Endothelial cell of umbilical vein (primary cell): ENCODE results near the gene CORO2B. TPM values are rescaled to one million over a fixed set of nuclear protein-coding genes. Genes with fewer than 3 reads are reported as not detected.

Experiments used
- BruUV-seq: library from RNA; stranded (reverse); fragments of 400-500 nt; replicated peaks from 2 replicates; lab custom pipeline; 2021; lab: Mats Ljungman, UMichigan
- CTCF ChIA-PET: fragments of 300-600, 350-600 bp; sonication (Branson Sonifier 250); formaldehyde crosslinking; loops from one replicate; lab custom pipeline; 2021; ENCODE audit warnings: antibody characterized with exemption, inconsistent platforms; lab: Charles Lee
- POLR2A ChIA-PET: fragments of 300-600, 350-600 bp; sonication (Branson Sonifier 250); formaldehyde crosslinking; loops from one replicate; lab custom pipeline; 2021; ENCODE audit warnings: antibody characterized with exemption, inconsistent platforms; lab: Charles Lee
- DNase-seq: peaks from one replicate; pipeline ENCODE4 v3.0.0-alpha.2; 2011; ENCODE audit warnings: low read depth, low spot score
- FAIRE-seq: peaks from 2 replicates; lab custom pipeline; 2011; peaks lifted over from hg19 to GRCh38; lab: Jason Lieb, UNC
- H2AFZ ChIP-seq: 2 replicates; pipeline ENCODE4 v1.6.0; 2012; ENCODE audit warnings: low read depth, low read length, control low read depth, inconsistent platforms
- H3K27ac ChIP-seq: 2 replicates; pipeline ENCODE4 v1.5.1; 2011; ENCODE audit warnings: low read depth, mild to moderate bottlenecking, control low read depth, low read length, moderate library complexity; ENCODE audit not compliant: insufficient read depth
- H3K27me3 ChIP-seq, 2 experiments: 2 replicates each; pipeline versions ENCODE4 v1.6.0 to v1.6.1; 2011; ENCODE audit warnings: low read length in 2 of 2, mixed read lengths in 1 of 2; ENCODE audit not compliant: control insufficient read depth in 2 of 2, insufficient read depth in 2 of 2
- H3K36me3 ChIP-seq, 2 experiments: 2 replicates in 1 of 2; 3 replicates in 1 of 2; pipeline ENCODE4 v1.5.1; 2011; ENCODE audit warnings: low read length in 2 of 2, mild to moderate bottlenecking in 1 of 2, moderate library complexity in 1 of 2; ENCODE audit not compliant: control insufficient read depth in 2 of 2, insufficient read depth in 2 of 2; ENCODE audit errors: extremely low read depth in 1 of 2
- H3K4me1 ChIP-seq: 3 replicates; pipeline ENCODE4 v1.5.1; 2011; ENCODE audit warnings: mild to moderate bottlenecking, low read length; ENCODE audit not compliant: control insufficient read depth, insufficient read depth; ENCODE audit errors: extremely low read depth
- H3K4me2 ChIP-seq: 2 replicates; pipeline ENCODE4 v1.6.1; 2011; ENCODE audit warnings: low read length, control low read depth, mixed read lengths; ENCODE audit not compliant: insufficient read depth
- H3K4me3 ChIP-seq, 3 experiments: fragments of 200-600 bp in 1 of 3; sonication (generic), shearing (Covaris generic) in 1 of 3; replicated peaks in 1 of 3; 2 replicates each; pipeline ENCODE4 v1.5.1; 2011 to 2016; ENCODE audit warnings: control low read depth in 3 of 3, low read length in 3 of 3, mild to moderate bottlenecking in 2 of 3, inconsistent platforms in 1 of 3, low read depth in 1 of 3, moderate library complexity in 1 of 3; ENCODE audit not compliant: insufficient read depth in 1 of 3
- H3K79me2 ChIP-seq: 2 replicates; pipeline ENCODE4 v1.6.0; 2012; ENCODE audit warnings: low read length, inconsistent platforms; ENCODE audit not compliant: control insufficient read depth, insufficient read depth
- H3K9ac ChIP-seq: replicated peaks from 2 replicates; pipeline ENCODE3; 2011; ENCODE audit warnings: low read length, control low read depth; ENCODE audit not compliant: insufficient read depth; ENCODE audit errors: extremely low read depth
- H3K9me1 ChIP-seq: replicated peaks from 3 replicates; pipeline ENCODE4 v1.6.0; 2011; ENCODE audit warnings: mild to moderate bottlenecking, low read length; ENCODE audit not compliant: control insufficient read depth, insufficient read depth; ENCODE audit errors: extremely low read depth
- H3K9me3 ChIP-seq: replicated peaks from 2 replicates; pipeline ENCODE4 v1.5.1; 2012; ENCODE audit warnings: low read length, inconsistent platforms; ENCODE audit not compliant: control insufficient read depth, insufficient read depth
- H4K20me1 ChIP-seq: replicated peaks from 2 replicates; pipeline ENCODE3; 2011; ENCODE audit warnings: mild to moderate bottlenecking, low read length; ENCODE audit not compliant: control insufficient read depth, insufficient read depth; ENCODE audit errors: extremely low read depth
- EZH2 ChIP-seq: IDR thresholded peaks from 2 replicates; pipeline ENCODE4 v1.6.1; 2012; ENCODE audit warnings: borderline replicate concordance, low read depth, mild to moderate bottlenecking, moderate library complexity, low read length, inconsistent platforms; ENCODE audit not compliant: severe bottlenecking
- FOS ChIP-seq: IDR thresholded peaks from 2 replicates; pipeline ENCODE4 v1.6.1; 2011; ENCODE audit warnings: mild to moderate bottlenecking, low read length, moderate library complexity, borderline replicate concordance; ENCODE audit not compliant: insufficient read depth
- GATA2 ChIP-seq: IDR thresholded peaks from 2 replicates; pipeline ENCODE4 v1.7.0; 2011; ENCODE audit warnings: low read depth, mild to moderate bottlenecking, moderate library complexity, mixed read lengths, low read length; ENCODE audit not compliant: insufficient read length, insufficient read depth
- JUN ChIP-seq: IDR thresholded peaks from 2 replicates; pipeline ENCODE4 v1.6.1; 2011; ENCODE audit warnings: borderline replicate concordance, low read depth; ENCODE audit not compliant: insufficient read length, insufficient read depth
- MAX ChIP-seq: IDR thresholded peaks from 2 replicates; pipeline ENCODE4 v1.6.1; 2011; ENCODE audit not compliant: insufficient read depth, insufficient read length
- MYC ChIP-seq: IDR thresholded peaks from one replicate; pipeline ENCODE4 v1.6.1; 2011; ENCODE audit warnings: mild to moderate bottlenecking, low read depth, low read length
- POLR2A ChIP-seq: IDR thresholded peaks from 2 replicates; pipeline ENCODE4 v1.6.1; 2012; ENCODE audit warnings: low read depth, mild to moderate bottlenecking, control low read depth, low read length
- POLR2AphosphoS5 ChIP-seq: IDR thresholded peaks from 2 replicates; pipeline ENCODE4 v1.6.1; 2012; ENCODE audit warnings: low read depth, mild to moderate bottlenecking, control low read depth, low read length, moderate library complexity; ENCODE audit not compliant: insufficient read depth
- dilution Hi-C: fragments of 300-500 bp; cut with MboI; formaldehyde crosslinking; loops from one replicate; pipeline ENCODE4 v1.15.0; 2019; ENCODE audit warnings: low sequenced_read_pairs; ENCODE audit not compliant: extremely low pct_ligation_motif_present
- intact Hi-C: fragments of 100-400 bp; cut with micrococcal nuclease; formaldehyde crosslinking; loops from one replicate; pipeline ENCODE4 v1.10.0; 2022
- polyA plus RNA-seq, 4 experiments: library from polyadenylated mRNA; depleted of rRNA in 3 of 4; stranded (reverse) in 3 of 4; unstranded in 1 of 4; fragments of >200 nt; gene quantifications; 2 replicates each; pipeline versions ENCODE4 v1.2.1 to v1.2.3, GENCODE V29; 2011 to 2012; ENCODE audit warnings: missing spikeins in 1 of 4
- total RNA-seq: library from RNA; stranded (reverse); gene quantifications from 2 replicates; pipeline ENCODE4 v1.2.3, GENCODE V29; 2021
- TF ChIP-seq, protein P1 (sequence below), 2 donors: IDR thresholded peaks; 1 replicate in 1 of 2; 2 replicates in 1 of 2; pipeline ENCODE4 v1.5.1; 2011; ENCODE audit warnings: low read length in 2 of 2, mild to moderate bottlenecking in 2 of 2, moderate library complexity in 2 of 2, control low read depth in 1 of 2, inconsistent platforms in 1 of 2, low read depth in 1 of 2; ENCODE audit not compliant: insufficient read depth in 1 of 2; ENCODE audit errors: extremely low read depth in 1 of 2

The CORO2B gene
- total and polyA plus RNA-seq, 2 donors (not counting 3 experiments of a cell fraction or from before 2014, with no cell fraction given) = 2.4 to 3.7 TPM

DNA sequence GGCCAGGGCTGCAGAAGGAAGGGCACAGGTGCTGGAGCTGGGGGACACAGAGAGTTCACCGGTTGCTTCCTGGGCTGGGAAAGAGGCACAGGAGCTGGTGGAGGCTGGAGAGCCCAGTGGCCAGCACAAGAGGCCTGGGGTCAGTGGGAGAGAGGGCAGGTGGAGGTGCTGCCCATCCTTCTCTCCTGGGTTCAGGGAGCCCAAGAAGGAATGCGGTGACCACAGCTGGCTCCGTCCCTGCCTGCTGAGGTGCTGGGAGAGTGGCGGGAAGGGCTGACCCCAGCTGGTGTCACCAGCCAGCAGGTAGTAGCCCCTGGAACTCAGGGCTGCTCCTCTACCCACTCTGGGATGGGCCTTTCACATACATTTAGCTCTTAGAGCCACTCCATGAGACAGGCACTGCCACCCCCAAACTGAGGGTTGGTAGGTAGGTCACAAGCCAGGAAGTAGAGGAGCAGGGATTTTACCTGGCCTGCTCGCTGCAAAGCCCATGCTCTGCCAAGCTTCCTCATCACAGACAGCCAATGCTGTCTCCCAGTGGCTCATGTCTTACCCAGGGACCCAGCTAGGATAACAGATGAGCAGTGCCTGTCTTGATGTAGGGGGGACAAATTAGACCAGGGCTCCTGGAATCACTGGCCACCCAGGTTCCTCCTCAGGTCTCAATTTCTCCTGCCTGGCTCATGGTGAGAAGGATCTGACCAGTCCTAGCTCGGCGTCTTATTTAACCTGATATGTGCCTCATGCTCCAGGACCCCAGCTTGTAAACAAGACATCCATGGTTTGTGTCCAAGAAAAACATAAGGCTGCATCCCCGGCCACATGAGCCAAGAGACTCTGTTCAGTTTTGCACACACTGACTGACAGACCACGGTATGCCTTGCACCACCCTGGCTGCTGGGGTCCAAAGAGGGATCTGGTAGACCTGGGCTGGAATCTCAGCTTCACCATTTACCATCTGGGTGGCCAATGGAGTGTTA lies 119.2 kb downstream of the CORO2B start:
- Histone ChIP-seq H3K36me3 (no peaks in the 10 kb centered on the region), H3K27me3 (peaks cover 0 to 3% of the 10 kb centered on the region in 2 experiments), H3K27ac (no peak overlapping the region), H3K4me2 (no peak overlapping the region), H3K79me2 (no peaks in the 10 kb centered on the region), H3K4me1 (peaks cover 11% of the 10 kb centered on the region), H2AFZ (no peak overlapping the region), H3K9me3 (no peaks in the 10 kb centered on the region), H4K20me1 (no peaks in the 10 kb centered on the region), H3K4me3 (no peak overlapping the region), H3K9ac (no peak overlapping the region), H3K9me1 (no peaks in the 10 kb centered on the region)
- no peak for FAIRE-seq
- no peak for TF ChIP-seq POLR2A
- TF ChIP-seq GATA2 = no peak
- no peak for TF ChIP-seq EZH2
- TF ChIP-seq, protein P1, sequence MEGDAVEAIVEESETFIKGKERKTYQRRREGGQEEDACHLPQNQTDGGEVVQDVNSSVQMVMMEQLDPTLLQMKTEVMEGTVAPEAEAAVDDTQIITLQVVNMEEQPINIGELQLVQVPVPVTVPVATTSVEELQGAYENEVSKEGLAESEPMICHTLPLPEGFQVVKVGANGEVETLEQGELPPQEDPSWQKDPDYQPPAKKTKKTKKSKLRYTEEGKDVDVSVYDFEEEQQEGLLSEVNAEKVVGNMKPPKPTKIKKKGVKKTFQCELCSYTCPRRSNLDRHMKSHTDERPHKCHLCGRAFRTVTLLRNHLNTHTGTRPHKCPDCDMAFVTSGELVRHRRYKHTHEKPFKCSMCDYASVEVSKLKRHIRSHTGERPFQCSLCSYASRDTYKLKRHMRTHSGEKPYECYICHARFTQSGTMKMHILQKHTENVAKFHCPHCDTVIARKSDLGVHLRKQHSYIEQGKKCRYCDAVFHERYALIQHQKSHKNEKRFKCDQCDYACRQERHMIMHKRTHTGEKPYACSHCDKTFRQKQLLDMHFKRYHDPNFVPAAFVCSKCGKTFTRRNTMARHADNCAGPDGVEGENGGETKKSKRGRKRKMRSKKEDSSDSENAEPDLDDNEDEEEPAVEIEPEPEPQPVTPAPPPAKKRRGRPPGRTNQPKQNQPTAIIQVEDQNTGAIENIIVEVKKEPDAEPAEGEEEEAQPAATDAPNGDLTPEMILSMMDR (IDR thresholded peaks at IDR 0.05; ENCODE audit: extremely low read depth in 1 of 2, insufficient read depth in 1 of 2, low read depth in 1 of 2, low read length in 2 of 2) = no peak
- no peak for TF ChIP-seq JUN
- TF ChIP-seq POLR2AphosphoS5 = no peak
- no peak for TF ChIP-seq FOS
- TF ChIP-seq MYC = no peak
- no peak for TF ChIP-seq MAX
- CTCF ChIA-PET = interaction anchor here (0.8 kb wide), 1 partner anchor 97 kb away, joined by 3 read pairs; no protein-coding TSS in a partner anchor
- no TSS peak for BruUV-seq
- DNase-seq = no peak
- POLR2A ChIA-PET = no interaction called here
- intact Hi-C loops (no loop called here), dilution Hi-C loops (no loop called here)
